Measurements from ENCODE around the gene SWT1. TPM values are rescaled to one million over a fixed set of nuclear protein-coding genes. Genes with fewer than 3 reads are reported as not detected.
"Not testable (repeated sequence)": the region's sequence is repeated elsewhere in the genome, so short reads cannot be mapped to it uniquely, and the experiment has no call there.

The SWT1 gene
- total and polyA plus RNA-seq, 4 donors = 6.6 to 22.9 (median 10.7) TPM

DNA sequence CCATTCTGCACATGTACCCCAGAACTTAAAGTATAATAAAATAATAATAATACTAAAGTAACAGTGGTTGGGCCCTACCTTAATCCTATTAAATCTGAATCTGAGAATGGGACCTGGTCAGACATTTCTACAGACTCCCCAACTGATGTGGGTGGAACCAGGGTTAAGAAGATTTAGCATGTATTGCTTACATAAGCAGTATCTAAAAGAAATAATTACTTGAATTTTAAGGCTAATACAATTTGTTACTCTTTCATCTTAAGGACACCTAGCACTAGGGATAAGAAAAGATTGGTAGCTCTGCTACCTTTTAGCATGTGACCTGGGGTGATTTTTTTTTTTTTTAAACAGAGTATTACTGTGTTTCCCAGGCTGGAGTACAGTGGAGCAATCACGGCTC lies 80.7 kb downstream of the SWT1 start:
- no peak for DNase-seq (ENCODE audit: low read depth in 4 of 6, low spot score in 6 of 6)
- WGBS (ENCODE audit: insufficient coverage) = 100% methylated on average over 1 of the region's 1 CpG
- H3K4me1 ChIP-seq (ENCODE audit: control insufficient read depth, insufficient read depth, low read length) = no peaks in the 10 kb centered on the region
- no peak overlapping the region for H3K27ac ChIP-seq (ENCODE audit: low read depth, low read length)
- H3K9me3 ChIP-seq (ENCODE audit: control insufficient read depth, insufficient read depth, low read length) = no peaks in the 10 kb centered on the region
- no peaks in the 10 kb centered on the region for H3K27me3 ChIP-seq (ENCODE audit: control insufficient read depth, insufficient read depth, low read length)
- no peaks in the 10 kb centered on the region for H3K36me3 ChIP-seq (ENCODE audit: control insufficient read depth, insufficient read depth, low read length)
- no peak overlapping the region for H3K4me3 ChIP-seq (ENCODE audit: low read depth, low read length)

GRCh38 chr1:185238447-185238846 lies 81.5 kb downstream of the SWT1 start:
- Histone ChIP-seq H3K27me3 (ENCODE audit: control insufficient read depth, insufficient read depth, low read length) (no peaks in the 10 kb centered on the region), H3K27ac (ENCODE audit: low read depth, low read length) (no peak overlapping the region), H3K36me3 (ENCODE audit: control insufficient read depth, insufficient read depth, low read length) (no peaks in the 10 kb centered on the region), H3K4me1 (ENCODE audit: control insufficient read depth, insufficient read depth, low read length) (no peaks in the 10 kb centered on the region), H3K4me3 (ENCODE audit: low read depth, low read length) (no peak overlapping the region), H3K9me3 (ENCODE audit: control insufficient read depth, insufficient read depth, low read length) (no peaks in the 10 kb centered on the region)
- no peak for DNase-seq (ENCODE audit: low read depth in 4 of 6, low spot score in 6 of 6)
- no CpG with 5 or more reads among the region's 1 CpG for WGBS (ENCODE audit: insufficient coverage)

DNA sequence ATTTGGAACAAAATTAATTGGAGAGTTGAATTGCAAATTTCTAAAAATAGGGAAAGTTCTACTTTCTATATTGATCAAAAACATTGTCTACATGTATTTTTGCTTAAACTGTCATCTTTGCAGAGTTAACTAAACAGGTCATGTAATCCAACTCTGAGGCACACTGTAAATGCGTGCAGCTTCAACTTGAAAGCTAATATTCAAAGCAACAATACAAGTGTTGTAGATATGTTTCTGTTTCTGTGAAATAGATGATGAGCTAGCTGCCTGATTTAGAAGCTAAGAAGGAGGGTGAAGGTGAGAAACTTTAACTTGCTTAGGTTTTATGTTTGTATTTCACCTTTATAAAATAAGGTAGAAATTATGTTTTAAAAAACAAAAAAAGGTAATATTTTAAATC lies 82.9 kb downstream of the SWT1 start:
- no CpG with 5 or more reads among the region's 1 CpG for WGBS (ENCODE audit: insufficient coverage)
- Histone ChIP-seq H3K4me1 (ENCODE audit: control insufficient read depth, insufficient read depth, low read length) (no peaks in the 10 kb centered on the region), H3K9me3 (ENCODE audit: control insufficient read depth, insufficient read depth, low read length) (no peaks in the 10 kb centered on the region), H3K4me3 (ENCODE audit: low read depth, low read length) (no peak overlapping the region), H3K36me3 (ENCODE audit: control insufficient read depth, insufficient read depth, low read length) (no peaks in the 10 kb centered on the region), H3K27me3 (ENCODE audit: control insufficient read depth, insufficient read depth, low read length) (no peaks in the 10 kb centered on the region), H3K27ac (ENCODE audit: low read depth, low read length) (no peak overlapping the region)
- no peak for DNase-seq (ENCODE audit: low read depth in 4 of 6, low spot score in 6 of 6)

GRCh38 chr1:185241127-185241526 lies 84.2 kb downstream of the SWT1 start:
- DNase-seq (ENCODE audit: low read depth in 4 of 6, low spot score in 6 of 6) = no peak
- H3K27me3 ChIP-seq (ENCODE audit: control insufficient read depth, insufficient read depth, low read length) = no peaks in the 10 kb centered on the region
- H3K27ac ChIP-seq (ENCODE audit: low read depth, low read length) = no peak overlapping the region
- no peaks in the 10 kb centered on the region for H3K9me3 ChIP-seq (ENCODE audit: control insufficient read depth, insufficient read depth, low read length)
- H3K4me3 ChIP-seq (ENCODE audit: low read depth, low read length) = no peak overlapping the region
- H3K4me1 ChIP-seq (ENCODE audit: control insufficient read depth, insufficient read depth, low read length) = no peaks in the 10 kb centered on the region
- no peaks in the 10 kb centered on the region for H3K36me3 ChIP-seq (ENCODE audit: control insufficient read depth, insufficient read depth, low read length)

- no peaks in the 10 kb centered on the region for H3K27me3 ChIP-seq (ENCODE audit: control insufficient read depth, insufficient read depth, low read length)
- no peaks in the 10 kb centered on the region for H3K4me1 ChIP-seq (ENCODE audit: control insufficient read depth, insufficient read depth, low read length)
- H3K36me3 ChIP-seq (ENCODE audit: control insufficient read depth, insufficient read depth, low read length) = no peaks in the 10 kb centered on the region
- no peak for DNase-seq (ENCODE audit: low read depth in 4 of 6, low spot score in 6 of 6)
- no CpG with 5 or more reads among the region's 3 CpGs for WGBS (ENCODE audit: insufficient coverage)
- no peak overlapping the region for H3K27ac ChIP-seq (ENCODE audit: low read depth, low read length)
- H3K9me3 ChIP-seq (ENCODE audit: control insufficient read depth, insufficient read depth, low read length) = no peaks in the 10 kb centered on the region
- H3K4me3 ChIP-seq (ENCODE audit: low read depth, low read length) = no peak overlapping the region
Measured at GRCh38 chr1:185244015-185244747, 87.2 kb downstream of the SWT1 start.

- no peak overlapping the region for H3K4me3 ChIP-seq (ENCODE audit: low read depth, low read length)
- H3K9me3 ChIP-seq (ENCODE audit: control insufficient read depth, insufficient read depth, low read length) = no peaks in the 10 kb centered on the region
- no peaks in the 10 kb centered on the region for H3K27me3 ChIP-seq (ENCODE audit: control insufficient read depth, insufficient read depth, low read length)
- H3K36me3 ChIP-seq (ENCODE audit: control insufficient read depth, insufficient read depth, low read length) = no peaks in the 10 kb centered on the region
- no CpG with 5 or more reads among the region's 2 CpGs for WGBS (ENCODE audit: insufficient coverage)
- no peak for DNase-seq (ENCODE audit: low read depth in 4 of 6, low spot score in 6 of 6)
- no peaks in the 10 kb centered on the region for H3K4me1 ChIP-seq (ENCODE audit: control insufficient read depth, insufficient read depth, low read length)
- no peak overlapping the region for H3K27ac ChIP-seq (ENCODE audit: low read depth, low read length)
Measured at GRCh38 chr1:185245466-185245865, 88.5 kb downstream of the SWT1 start.

DNA sequence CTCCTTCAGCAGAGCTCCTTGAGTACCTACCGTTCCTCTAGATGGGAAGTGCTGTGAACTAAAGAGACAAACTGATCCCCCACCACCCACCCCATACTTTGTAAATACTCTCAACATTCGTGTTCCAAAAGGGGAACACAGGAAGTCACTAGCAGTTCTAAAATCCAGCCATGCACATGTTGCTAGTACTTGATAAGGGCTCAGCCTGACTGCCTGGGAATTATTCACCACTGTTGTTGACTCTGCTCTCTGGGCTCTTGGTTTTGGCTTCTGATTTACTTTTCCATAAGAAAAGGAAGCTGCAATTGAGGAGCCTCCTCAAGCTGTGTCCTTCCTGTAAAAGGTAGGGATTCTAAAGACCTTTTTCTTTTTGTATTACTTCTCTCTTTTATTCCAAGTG lies 92.6 kb downstream of the SWT1 start:
- no peaks in the 10 kb centered on the region for H3K27me3 ChIP-seq (ENCODE audit: control insufficient read depth, insufficient read depth, low read length)
- no CpG with 5 or more reads among the region's 2 CpGs for WGBS (ENCODE audit: insufficient coverage)
- DNase-seq (ENCODE audit: low read depth in 4 of 6, low spot score in 6 of 6) = no peak
- no peak overlapping the region for H3K27ac ChIP-seq (ENCODE audit: low read depth, low read length)
- no peak overlapping the region for H3K4me3 ChIP-seq (ENCODE audit: low read depth, low read length)
- no peaks in the 10 kb centered on the region for H3K4me1 ChIP-seq (ENCODE audit: control insufficient read depth, insufficient read depth, low read length)
- H3K36me3 ChIP-seq (ENCODE audit: control insufficient read depth, insufficient read depth, low read length) = no peaks in the 10 kb centered on the region
- H3K9me3 ChIP-seq (ENCODE audit: control insufficient read depth, insufficient read depth, low read length) = no peaks in the 10 kb centered on the region

- Histone ChIP-seq H3K27me3 (ENCODE audit: control insufficient read depth, insufficient read depth, low read length) (no peaks in the 10 kb centered on the region), H3K4me1 (ENCODE audit: control insufficient read depth, insufficient read depth, low read length) (no peaks in the 10 kb centered on the region), H3K9me3 (ENCODE audit: control insufficient read depth, insufficient read depth, low read length) (no peaks in the 10 kb centered on the region), H3K4me3 (ENCODE audit: low read depth, low read length) (no peak overlapping the region), H3K36me3 (ENCODE audit: control insufficient read depth, insufficient read depth, low read length) (no peaks in the 10 kb centered on the region), H3K27ac (ENCODE audit: low read depth, low read length) (no peak overlapping the region)
- 82% methylated on average over 3 of the region's 4 CpGs for WGBS (ENCODE audit: insufficient coverage)
- DNase-seq (ENCODE audit: low read depth in 4 of 6, low spot score in 6 of 6) = no peak
Measured at GRCh38 chr1:185250063-185250462, 93.1 kb downstream of the SWT1 start.

GRCh38 chr1:185251928-185252327 lies 95.0 kb downstream of the SWT1 start:
- not testable (repeated sequence) for DNase-seq (ENCODE audit: low read depth in 4 of 6, low spot score in 6 of 6); H3K4me1 ChIP-seq (ENCODE audit: control insufficient read depth, insufficient read depth, low read length); H3K9me3 ChIP-seq (ENCODE audit: control insufficient read depth, insufficient read depth, low read length); H3K4me3 ChIP-seq (ENCODE audit: low read depth, low read length); H3K36me3 ChIP-seq (ENCODE audit: control insufficient read depth, insufficient read depth, low read length); H3K27me3 ChIP-seq (ENCODE audit: control insufficient read depth, insufficient read depth, low read length); H3K27ac ChIP-seq (ENCODE audit: low read depth, low read length)
- no CpG with 5 or more reads among the region's 4 CpGs for WGBS (ENCODE audit: insufficient coverage)

GRCh38 chr1:185252404-185252803 lies 95.4 kb downstream of the SWT1 start:
- H3K9me3 ChIP-seq (ENCODE audit: control insufficient read depth, insufficient read depth, low read length); H3K27me3 ChIP-seq (ENCODE audit: control insufficient read depth, insufficient read depth, low read length); H3K36me3 ChIP-seq (ENCODE audit: control insufficient read depth, insufficient read depth, low read length); H3K4me3 ChIP-seq (ENCODE audit: low read depth, low read length); DNase-seq (ENCODE audit: low read depth in 4 of 6, low spot score in 6 of 6); H3K27ac ChIP-seq (ENCODE audit: low read depth, low read length); H3K4me1 ChIP-seq (ENCODE audit: control insufficient read depth, insufficient read depth, low read length): not testable (repeated sequence)
- WGBS (ENCODE audit: insufficient coverage) = no CpG with 5 or more reads among the region's 1 CpG
